Right forelimb (tissue), 1 donor: Measurements from ENCODE around the gene PHAF1.

Source experiments
- DNase-seq: peaks from one replicate; pipeline ENCODE4 v3.0.0-alpha.2; 2018

The PHAF1 gene

DNA sequence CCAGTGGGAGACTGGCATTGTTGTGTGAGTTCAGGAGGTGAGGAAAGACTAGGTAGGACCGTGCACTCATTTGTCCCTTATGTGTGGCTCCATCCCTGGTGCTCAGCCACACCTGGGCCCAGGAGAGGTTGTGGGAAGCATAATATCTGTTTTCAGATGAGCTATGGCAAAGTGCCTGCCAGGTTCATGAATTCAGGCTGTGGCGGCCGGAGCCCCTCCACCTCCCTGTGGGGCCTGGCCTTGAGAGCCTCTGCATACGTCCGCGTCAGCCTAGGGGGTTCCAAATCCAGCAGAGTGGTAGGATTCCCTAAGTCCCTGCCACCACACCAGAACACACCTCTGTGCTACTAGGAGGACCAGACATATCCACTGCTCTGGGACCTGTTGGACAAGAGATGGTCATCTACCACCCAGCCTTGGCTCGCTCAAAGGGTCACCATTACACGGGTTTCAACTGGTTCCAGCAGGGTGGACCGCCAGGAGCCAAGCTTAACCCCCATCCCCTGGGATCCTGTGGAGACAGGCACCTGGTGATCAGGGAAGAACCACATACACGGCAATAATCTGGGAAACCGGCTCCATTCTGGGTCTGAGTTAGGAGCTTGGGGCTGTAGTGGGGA, 39.0 kb downstream of the PHAF1 start:
- no peak for DNase-seq

DNA sequence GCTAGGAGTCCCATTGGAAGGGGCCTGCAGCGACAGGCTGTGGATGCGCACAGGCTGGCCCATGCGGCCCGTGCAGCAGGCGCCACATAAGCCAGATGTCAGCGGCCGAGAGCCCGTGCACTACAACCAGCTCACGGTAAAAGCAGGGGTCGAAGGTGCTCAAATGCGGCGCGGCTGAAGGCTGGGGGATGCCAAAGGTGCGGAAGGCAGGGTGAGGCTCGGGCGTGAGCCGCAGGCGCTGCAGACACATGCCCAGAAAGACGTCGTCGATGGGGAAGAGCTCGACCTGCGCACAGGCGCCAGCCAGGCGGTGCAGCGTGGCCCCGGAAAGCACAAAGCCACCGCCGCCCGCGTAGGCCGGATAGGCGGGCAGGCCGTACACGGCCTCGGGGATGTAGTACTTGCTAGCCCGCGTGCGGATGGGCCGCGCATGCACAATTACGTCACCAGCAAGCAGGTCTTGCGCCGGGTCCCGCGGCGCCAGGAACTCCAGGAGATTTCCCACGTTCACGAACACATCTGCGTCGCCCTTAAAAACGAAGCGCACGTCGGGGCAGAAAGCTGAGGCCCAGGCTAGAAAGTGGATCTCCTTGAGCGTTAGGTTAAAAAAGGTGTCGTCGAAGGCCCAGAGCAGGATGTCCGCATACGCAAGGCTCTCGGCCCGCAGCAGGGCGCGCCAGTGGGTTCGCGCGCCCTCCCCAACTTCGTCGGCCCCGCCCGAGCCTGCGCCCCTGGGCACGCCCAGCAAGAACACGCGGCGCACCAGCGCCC, 39.7 kb downstream of the PHAF1 start:
- no peak for DNase-seq

DNA sequence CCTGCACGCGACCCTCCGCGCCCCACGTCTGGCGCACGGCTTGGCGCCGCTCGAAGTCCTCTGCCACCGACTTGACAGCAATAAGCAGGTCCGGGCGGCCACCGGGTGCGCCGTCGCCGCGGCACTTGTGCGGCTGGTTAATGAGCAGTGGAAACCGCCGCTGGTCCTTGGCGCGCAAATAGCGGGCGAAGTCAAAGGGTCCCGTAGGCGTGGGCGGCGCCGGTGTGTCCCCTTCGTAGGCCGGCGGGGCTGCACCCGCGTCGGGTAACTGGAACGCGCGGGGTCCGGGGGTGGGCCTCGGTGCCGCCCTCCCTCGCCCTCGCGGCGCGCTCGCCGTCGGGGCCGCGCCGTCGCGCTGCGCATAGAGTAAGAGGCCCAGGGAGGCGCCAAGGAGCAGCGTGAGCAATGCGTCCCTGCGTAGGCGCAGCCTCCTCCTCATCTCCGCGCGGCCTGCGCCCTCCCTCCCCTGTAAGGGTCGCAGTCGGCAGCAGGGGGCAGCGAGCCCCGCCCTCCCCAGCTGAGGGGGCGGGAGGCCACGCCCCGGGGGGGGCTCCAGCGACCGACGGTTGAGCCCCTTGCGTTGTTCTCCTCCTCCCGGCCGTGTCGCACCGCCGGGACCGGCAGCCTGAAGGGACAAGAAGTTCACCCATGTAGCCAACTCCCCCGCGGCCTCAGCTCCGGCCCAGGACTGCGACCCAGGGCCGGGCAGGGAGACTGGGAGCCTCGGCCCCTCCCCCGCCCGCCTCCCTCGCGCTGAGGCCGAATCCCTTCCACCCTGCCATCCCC, 40.5 kb downstream of the PHAF1 start:
- peak; percentile 82 for DNase-seq

DNA sequence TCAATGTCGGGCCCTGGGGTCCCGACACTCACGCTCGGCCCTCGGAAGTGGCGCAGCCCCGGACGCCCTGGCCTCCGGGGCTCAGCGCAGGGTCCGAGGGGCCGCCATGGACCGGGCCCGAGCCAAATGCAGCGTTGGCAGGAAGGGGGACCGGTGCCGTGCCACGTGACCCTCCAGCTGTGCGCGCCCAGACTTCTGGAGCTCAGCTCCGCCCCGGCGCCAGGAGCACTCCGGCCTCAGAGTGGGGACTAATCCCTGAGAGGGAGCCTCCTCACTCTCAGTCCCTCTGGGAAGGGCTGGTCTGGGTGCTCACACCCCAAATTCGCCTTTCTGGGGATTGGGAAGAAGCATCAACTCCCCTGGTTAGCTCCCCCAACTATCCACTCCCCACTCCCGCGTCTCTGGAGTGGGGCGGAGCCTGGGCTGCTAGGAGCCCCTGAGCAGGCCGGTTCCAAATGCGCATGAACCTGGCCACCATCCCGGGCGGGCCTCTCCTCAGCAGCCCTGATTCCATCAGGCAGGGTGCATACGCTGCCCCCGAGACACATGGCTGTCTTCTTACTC, 41.2 kb downstream of the PHAF1 start, which contains the start of gene B3GNT9:
Gene B3GNT9 (minus strand): TSS at position 166 of the 564 bp plus-strand sequence. CDS start 513 bp downstream, outside the sequence.
- peak; percentile 93 for DNase-seq

DNA sequence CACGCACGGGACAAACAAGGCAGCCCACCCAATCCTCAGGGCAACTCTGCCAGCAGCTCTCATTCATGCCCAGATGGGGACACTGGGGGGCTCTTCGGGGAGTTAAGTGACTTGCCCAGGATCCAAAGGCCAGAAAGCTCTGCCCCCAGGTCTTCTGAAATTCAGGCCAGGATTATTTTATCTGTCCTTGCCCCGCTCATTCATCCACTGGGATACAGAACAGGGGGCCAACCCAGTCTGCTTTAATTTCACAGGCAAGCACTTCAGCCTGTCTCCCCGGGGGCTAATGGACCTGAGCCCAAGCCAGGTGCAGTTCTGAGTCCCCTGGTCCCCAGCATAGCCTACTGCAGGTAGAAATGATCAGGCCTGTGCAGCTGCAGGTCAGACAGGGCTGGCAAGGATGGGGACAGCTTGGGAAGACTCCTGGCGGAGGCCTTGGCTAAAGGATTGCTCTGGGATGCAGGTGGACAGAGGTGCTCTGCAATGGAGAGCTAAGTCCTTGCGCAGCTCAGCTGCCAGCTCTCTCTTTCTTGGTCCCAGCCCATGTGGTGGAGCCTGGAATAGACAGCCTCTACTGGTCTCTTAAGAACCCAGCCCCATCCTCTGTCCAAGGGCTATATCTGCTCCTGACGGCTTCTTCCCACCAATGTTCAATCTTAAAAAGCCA, 41.8 kb downstream of the PHAF1 start:
- DNase-seq, result no peak

DNA sequence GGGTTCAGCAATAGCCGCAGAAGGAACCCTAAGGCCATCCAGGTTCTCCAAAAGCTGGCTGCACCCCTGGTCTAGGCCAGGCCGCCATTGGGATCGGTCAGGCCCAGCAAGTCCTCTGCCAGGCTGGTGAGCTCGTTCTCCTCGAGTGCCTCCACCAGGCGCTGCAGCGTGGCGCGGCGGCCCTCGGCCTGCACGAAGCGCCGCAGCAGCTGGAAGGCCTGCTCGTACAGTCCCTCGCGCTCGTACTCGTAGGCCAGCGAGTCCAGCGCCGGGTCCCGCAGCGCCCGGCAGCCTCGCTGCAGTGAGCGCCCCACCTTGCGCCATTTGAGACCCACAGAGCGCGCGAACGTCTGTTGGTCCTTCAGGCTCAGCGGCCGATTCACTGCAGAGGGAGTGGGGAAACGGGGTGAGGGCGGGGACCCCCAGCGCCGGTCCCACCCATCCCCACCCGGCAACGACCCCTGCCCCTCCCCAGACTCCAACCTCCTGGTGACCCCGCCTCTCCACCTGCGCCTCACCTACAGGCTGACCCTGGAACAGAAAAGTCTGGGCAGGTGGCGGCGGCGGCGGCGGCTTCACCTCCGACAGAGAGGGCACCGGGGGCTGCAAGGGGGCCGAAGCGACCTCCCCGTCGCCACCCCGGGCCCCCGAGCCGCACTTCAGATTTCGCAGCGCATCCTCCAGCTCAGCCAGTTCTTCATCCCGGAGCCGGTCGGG, 45.0 kb downstream of the PHAF1 start:
- DNase-seq, result no peak

DNA sequence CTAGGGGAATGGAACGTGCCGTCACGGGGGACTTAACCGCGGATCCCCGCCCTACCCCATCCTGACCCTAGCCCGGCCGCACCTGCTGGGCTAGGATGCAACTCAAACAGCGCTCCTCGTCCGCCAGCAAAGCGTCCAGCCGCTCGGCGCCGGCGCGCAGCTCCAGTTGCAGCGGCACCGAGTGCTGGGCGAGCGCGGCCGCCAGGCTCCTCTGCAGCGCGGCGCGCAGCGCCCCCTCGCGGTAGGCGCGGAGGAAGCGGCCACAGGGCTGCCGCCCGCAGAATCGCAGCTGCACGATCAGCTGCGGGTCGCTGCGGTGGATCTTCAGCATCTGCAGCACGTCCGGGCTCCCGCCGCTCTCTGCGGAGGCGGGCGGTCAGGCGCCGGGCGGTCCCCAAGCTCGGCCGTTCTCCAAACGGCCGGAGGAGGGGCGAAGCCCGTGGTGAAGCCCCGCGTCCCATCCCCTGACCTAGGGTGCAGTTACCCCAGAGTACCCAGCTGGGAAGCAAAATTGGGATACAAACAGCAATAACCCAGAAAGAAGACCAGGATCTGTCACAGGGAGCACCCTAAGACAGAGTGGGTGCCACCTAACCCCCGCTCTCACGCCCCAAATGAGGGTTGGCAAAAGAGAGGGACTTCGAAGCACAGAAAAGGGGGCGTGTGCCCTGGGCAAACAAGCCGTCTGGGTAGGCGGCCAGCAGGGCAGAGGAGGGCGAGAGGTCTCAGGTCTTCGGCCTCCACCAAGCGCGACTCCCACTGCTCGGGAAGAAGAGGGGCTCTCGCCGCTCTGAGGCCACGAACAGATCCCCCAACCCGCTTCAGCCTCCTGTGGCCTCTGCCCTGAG, 45.8 kb downstream of the PHAF1 start:
- peak; percentile 89 for DNase-seq

DNA sequence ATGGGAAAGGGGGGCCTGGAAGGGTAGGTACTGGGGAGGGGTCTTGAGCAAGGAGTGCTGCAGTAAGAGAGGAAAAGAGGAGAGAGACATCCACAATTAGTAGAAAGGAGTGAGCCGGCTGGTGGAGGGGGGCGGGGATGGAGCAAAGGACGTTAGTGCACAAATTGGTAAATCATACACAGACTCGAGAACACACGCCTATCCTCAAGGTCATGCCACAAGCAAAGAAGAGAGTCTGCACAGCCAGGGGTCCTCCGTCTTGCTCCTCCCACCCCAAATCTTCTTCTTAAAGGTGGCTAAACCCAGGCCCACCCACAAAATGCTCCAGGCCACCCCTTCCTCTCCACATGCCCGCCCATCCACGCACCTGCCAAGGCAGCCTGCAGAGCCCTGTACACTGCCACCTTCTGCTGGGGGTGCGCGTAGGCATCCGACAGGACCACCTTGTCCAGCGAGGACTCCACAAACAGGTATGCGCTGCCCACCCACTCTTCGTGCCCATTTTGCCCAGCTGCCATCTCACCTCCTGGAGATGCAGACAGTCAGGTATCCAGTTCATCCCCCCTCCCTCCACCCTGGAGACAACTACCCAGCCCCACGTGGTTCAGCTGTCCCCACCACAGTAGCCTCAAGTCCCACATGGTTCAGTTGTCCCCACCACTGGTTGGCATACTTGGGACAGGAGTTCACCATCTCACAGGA, 46.6 kb downstream of the PHAF1 start:
- DNase-seq, result no peak

DNA sequence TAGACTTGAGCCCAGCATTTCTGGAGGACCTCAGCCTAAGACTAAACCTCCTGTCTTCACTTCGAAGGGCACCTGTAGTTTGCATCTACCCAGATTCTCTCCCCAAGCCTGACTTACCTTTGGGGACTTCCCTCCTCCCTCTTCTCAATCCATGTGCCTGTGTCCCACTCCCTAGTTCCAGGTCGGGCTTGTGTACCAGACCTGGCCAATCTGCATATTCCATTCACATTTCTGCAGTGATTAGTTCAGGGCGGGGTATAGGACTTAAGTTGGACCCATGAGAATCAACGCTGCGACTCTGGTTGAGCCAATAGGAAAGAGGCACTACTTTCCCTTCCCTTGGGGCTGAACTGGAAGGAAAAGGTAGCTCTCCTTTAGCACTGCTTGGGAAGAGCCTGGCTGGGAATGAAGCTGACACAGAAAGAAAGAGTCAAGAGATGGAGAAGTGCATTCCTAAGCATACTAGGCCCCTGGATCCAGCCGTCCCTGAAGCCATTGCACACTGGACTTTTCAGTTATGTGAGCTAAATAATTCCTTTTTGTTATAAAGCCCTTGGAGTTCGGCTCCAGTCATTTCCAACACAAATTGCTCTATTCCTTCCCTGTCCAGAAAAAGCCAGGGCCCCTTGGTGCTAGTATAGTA, 47.5 kb downstream of the PHAF1 start:
- DNase-seq, result no peak

DNA sequence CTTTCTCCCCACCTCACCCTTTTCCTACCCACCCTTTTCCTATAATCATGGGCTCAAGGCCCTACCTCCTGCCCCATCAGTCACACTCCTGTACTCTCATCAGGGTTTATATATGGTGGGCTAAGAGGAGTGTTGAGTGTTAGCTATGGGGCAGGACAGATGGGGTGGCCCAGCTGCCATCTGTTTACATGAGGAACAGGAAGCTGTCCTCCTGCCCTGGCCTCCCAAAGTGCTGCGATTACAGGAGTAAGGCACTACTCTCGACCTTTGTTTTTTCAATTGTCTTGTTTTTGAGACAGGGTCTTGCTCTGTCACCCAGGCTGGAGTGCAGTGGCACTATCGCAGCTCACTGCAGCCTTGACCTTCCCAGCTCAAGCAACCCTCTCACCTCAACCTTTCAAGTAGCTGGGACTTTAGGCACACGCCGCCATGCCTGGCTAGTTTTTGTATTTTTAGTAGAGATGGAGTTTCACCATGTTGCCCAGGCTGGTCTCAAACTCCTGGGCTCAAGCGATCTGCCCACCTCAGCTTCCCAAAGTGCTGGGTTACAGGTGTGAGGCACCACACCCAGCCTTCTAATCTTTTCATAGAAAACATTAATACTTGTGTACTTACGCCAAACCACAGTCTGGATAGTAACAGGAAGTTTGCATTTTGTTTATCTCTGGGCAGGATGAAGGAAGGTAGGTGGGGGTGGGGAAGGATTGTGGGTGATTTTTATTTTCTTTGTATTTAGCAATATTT, 48.3 kb downstream of the PHAF1 start:
- DNase-seq, result no peak

DNA sequence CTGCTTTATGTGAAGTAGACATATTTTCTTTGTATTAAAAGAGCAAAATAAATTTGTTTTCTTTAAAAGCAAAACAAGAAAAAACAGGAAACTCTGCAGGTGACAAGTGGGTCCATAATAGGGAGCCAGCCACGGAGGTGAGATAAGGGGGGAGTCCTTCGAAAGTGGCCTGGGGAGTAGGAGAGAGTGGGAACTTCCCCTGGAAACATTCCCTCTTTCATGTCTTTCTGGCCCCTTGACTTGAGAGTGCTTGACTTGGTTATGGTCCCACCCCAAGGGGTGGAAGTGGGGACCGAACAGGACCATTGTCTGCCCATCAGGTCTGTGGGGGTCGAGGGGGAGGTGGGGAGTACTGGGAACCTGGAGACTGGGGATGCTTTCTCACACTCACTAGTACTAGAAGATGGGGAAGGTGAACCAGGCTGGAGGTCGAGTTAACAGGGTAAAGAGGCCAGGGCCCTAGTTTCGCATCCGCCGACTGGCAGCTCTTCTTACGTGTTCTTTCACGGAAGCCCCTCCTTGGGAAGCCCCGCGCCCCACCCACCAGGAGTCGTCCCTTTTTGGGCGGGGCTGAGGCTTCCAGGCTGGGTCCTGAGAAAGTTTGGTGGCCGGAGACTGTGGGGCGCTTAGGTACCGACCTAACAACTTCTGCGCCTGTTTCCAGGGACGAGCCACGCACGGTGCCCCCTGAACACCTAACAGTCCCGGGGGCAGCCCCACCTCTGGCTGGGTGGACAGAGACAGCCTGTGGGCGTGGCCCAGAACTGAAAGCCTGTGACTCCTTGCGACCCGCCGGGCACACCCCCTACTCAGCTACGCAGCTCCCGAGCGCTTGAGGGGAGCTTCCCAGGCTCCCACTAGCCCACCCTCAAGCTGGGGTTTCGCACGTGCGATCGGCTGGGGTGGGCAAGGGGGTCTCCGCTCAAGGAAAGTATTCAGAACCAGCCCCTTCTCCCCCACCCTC, 49.2 kb downstream of the PHAF1 start:
- no peak for DNase-seq

DNA sequence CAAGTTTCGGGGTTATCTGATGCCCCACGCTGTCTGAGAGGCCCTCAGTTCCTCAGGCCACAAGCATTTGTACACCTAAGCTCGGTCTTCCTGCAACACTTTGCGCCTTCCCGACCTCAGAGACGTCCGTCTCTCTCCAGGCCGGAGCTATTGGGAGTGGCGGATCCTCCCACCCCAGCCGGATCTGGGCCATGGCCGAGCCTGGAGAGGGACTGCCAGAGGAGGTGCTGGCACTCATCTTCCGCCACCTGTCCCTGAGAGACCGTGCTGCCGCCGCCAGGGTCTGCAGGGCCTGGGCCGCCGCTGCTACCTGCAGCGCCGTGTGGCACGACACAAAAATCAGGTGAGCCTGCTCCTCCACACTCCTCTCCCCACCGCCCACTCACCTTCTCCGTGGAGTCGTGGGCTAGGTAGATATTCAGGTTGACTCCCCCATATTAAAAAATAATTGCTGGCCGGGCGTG, 51.9 kb downstream of the PHAF1 start:
- DNase-seq, result no peak

DNA sequence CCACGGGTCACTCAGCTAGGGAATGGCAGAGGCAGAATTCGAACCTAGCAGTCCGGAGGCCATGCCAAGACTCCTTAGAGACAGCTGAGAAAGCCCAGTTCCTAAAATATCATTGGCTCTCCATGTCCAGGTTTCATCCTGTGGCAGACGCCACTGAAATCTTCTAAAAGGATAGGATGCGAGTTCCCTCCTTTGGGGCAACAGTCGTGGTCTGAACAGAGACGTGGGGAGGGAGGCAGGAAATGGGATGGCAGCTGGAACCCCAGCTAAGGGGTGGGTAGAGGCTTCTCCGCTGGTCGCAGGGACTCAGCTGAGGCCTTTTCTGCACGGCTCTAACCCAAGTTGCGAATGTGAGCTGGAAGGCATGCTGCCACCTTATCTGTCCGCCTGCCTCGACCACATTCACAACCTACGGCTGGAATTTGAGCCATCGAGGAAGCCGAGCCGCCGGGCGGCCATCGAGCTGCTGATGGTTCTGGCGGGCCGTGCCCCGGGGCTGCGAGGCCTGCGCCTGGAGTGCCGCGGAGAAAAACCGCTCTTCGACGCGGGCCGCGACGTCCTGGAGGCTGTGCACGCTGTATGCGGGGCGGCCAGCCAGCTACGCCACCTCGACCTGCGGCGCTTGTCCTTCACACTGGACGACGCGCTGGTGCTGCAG, 52.9 kb downstream of the PHAF1 start:
- DNase-seq, result no peak

DNA sequence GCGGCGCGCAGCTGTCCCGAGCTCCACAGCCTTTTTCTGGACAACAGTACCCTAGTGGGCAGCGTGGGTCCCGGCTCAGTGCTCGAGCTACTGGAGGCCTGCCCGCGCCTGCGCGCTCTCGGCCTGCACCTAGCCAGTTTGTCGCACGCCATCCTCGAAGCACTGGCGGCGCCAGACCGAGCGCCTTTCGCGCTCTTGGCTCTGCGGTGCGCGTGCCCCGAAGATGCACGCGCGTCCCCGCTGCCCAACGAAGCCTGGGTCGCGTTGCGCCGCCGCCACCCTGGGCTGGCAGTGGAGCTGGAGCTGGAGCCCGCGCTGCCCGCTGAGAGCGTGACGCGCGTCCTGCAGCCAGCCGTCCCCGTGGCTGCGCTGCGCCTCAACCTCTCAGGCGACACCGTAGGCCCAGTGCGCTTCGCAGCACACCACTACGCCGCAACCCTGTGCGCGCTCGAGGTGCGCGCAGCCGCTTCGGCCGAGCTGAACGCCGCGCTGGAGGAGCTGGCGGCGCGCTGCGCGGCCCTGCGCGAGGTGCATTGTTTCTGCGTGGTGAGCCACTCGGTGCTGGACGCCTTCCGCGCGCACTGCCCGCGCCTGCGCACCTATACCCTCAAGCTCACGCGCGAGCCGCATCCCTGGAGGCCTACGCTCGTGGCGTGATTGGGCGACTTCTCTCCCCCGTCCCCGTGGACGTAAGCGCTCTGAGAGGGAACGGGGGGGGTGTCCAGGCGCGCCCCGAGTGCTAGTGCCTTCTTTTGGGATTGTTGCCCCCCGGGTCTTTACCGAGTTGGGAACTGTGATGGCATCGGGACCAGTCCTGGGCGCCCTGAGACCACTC, 53.6 kb downstream of the PHAF1 start:
- DNase-seq, result no peak

DNA sequence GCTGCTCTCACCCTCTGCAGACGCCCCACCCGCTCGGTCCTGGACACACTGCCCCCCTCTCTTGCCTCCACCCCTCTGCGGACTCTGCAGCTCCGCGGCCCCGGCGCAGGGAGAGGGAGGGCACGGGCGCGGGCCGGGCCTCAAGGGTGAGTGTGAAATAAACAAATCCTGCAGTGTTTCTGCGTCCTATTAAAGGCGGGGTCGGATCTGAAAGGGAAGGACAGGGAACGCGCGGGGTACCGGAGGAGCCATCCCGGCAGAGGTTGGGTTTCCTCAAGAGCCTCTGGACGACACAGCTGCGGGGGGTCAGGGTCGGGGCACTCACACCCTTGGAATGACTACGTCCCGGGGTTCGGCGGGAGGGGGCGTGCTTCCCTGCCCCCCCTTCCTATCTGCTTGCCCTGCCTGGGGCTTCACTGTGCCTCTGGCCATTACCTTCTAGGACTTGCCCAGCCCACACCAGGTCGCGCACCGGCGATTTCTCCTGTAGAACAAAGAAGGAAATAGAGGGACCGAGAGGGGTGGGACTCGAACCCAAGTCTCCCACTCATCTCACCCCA, 54.3 kb downstream of the PHAF1 start:
- DNase-seq, result no peak

DNA sequence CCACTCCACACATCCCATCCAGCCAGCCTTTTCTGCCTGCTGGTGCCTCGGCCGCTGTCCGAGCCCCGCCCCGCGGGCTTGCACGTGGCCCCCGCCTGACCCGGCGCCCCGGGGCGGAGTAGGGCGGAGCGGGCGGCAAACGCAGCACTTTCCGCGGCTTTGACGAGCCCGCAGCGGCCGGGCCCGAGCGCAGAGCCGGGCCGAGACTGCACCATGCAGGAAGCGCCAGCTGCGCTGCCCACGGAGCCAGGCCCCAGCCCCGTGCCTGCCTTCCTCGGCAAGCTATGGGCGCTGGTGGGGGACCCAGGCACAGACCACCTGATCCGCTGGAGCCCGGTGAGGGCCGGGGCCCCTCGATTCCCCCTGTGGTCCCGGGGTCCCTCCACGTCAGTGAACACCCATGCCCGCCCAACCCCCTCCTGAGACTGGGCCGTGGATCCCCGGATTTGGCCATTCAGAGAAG, 54.9 kb downstream of the PHAF1 start, which contains the start of gene HSF4:
Gene HSF4 (plus strand): TSS at position 147 of the 463 bp plus-strand sequence. CDS start 67 bp downstream, at position 214.
- no peak for DNase-seq
